GM21825 (cell line): ENCODE results near the gene SYCE1.
"Not testable (repeated sequence)": the region's sequence is repeated elsewhere in the genome, so short reads cannot be mapped to it uniquely, and the experiment has no call there.

Experiments used
- ATAC-seq: cut with Tn5 transposase; IDR thresholded peaks from one replicate; pipeline ENCODE4 v1.9.1; 2021; ENCODE audit warnings: mild to moderate bottlenecking, moderate library complexity; ENCODE audit not compliant: unreplicated experiment

Gene SYCE1, protein sequence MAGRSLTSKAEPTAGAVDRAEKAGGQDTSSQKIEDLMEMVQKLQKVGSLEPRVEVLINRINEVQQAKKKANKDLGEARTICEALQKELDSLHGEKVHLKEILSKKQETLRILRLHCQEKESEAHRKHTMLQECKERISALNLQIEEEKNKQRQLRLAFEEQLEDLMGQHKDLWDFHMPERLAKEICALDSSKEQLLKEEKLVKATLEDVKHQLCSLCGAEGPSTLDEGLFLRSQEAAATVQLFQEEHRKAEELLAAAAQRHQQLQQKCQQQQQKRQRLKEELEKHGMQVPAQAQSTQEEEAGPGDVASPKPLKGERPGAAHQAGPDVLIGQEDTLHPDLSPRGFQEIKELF

GRCh38 chr10:133565441-133566294 lies at the start of gene SYCE1:
SYCE1 (minus strand) TSS chr10:133565583; CDS start chr10:133565529, 54 bp downstream.
- no peak for ATAC-seq

GRCh38 chr10:133614830-133615580 lies 49.6 kb upstream of the SYCE1 start:
- ATAC-seq: no peak

- ATAC-seq: no peak
These were observed 48.3 kb upstream of the SYCE1 start for GRCh38 chr10:133613699-133614098.

DNA sequence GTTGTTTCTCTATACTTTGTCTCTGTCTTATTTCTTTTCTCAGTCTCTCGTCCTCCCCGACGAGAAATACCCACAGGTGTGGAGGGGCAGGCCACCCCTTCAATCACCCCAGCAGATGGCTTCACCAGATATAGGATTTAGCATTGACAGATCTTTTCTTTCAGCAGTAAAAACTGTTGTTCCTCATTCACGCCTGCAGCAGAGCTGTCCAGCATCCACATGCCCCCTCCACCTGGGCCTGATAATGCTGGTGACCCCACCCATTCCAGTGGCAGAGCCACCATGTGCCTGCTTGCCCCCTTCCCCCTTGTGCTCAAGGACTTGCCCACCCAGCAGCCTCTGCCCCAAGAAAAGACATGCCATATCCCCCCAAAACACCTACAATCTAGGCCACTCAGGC lies 45.7 kb upstream of the SYCE1 start:
- no peak for ATAC-seq

- ATAC-seq: no peak
These were observed 43.5 kb upstream of the SYCE1 start for GRCh38 chr10:133608855-133609254.

GRCh38 chr10:133603434-133603833 lies 38.1 kb upstream of the SYCE1 start:
- not testable (repeated sequence) for ATAC-seq

GRCh38 chr10:133600657-133601056 lies 35.3 kb upstream of the SYCE1 start:
- no peak for ATAC-seq

- ATAC-seq: not testable (repeated sequence)
These were observed 34.5 kb upstream of the SYCE1 start for GRCh38 chr10:133599869-133600268.

GRCh38 chr10:133592716-133593115 lies 27.3 kb upstream of the SYCE1 start:
- no peak for ATAC-seq

GRCh38 chr10:133590970-133591359 lies 25.6 kb upstream of the SYCE1 start:
- ATAC-seq: no peak

DNA sequence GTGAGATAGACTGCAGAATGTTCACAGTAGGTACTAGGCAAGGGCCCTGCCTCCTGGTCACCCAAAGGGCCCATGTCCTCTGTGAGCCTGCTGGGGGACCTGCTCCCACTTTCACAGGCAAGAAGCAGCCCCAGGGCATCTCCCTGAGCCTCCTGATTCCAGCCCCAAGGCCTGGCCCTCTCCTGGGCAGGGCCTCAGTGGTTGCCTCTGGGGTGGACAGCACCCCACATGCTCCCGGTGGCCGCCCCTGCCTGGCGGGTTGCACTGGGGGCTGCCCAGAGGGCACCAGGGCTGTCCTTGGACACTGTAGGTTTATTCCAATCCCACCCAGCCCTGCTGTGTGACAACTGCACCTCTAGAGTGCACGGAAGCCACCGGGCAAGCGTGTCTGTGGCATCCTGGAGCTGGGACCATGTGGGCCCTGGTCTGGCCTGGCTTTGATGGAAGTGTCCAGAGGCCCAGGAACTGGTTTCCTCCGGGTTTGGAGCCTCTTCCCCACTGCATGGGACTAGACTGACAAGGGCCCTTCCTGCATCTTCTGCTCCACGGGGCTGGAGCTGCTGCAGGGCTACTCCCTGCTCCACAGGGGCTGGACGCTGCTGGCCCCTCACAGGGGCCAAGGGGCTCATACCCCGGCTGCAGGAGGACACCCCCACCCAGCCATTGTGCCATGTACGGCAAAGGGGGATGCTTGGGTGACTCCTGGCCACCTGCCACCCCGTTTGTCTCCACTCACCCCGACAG lies 25.0 kb upstream of the SYCE1 start:
- ATAC-seq: no peak

DNA sequence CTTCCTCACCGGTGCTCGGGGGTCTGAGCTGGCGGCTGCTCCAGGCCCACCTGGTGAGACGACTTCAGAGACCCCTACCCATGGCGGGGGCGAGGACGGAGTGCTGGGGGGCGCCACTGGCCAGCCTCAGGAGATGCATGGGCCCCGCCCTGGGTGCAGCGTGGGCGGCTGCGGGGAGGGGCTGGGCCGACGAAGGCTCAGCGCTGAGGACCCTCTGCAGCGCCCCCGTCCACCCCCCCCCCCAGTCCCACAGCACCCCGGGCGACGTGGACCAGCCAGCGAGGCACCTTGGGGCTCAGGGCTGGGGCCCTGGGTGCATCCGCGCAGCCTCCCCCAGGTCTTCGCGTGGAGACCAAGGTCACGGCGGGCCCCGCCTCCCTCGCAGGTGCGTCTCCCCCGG lies 11.7 kb upstream of the SYCE1 start:
- ATAC-seq: not testable (repeated sequence)

GRCh38 chr10:133573460-133573859 lies 8.1 kb upstream of the SYCE1 start:
- not testable (repeated sequence) for ATAC-seq

DNA sequence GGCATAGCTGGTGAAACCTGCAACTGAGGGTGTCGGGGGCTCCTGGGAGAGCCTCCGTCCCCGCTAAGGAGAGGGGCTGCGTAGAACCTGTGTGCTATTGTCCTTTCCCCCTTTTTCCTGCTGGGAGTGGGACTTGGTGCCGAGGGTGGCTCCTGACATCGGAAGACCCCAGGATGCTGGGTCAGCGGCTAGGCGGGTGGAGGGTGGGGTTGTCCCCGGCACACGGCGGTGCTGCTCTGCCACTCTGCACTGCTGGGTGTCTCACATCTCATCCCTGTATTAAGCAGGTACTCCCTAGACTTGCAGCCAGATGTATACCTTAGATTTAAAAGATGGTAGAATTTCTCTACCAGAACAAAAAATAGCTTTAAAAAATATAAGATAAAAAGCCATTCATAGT lies 6.7 kb upstream of the SYCE1 start:
- ATAC-seq: not testable (repeated sequence)

DNA sequence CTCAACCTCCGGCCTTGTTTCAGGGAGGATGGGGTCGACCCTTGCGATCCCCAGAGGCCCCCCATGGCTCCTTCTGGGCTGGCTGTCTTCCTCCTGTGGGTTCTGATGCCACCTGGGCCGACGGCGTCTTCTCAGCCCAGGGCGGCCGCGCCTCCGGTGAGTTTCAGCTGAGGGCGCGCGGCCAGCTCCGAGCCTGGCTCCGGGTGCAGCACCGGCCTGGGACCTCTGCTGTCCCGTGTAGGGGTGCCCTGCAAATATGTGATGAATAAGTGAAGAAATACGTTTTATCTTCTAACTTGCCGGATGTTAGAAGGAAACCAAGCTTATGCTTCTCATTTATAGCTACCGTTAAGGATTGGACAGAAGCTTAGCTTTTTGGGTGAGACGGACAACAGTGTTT lies 4.4 kb upstream of the SYCE1 start:
- not testable (repeated sequence) for ATAC-seq

DNA sequence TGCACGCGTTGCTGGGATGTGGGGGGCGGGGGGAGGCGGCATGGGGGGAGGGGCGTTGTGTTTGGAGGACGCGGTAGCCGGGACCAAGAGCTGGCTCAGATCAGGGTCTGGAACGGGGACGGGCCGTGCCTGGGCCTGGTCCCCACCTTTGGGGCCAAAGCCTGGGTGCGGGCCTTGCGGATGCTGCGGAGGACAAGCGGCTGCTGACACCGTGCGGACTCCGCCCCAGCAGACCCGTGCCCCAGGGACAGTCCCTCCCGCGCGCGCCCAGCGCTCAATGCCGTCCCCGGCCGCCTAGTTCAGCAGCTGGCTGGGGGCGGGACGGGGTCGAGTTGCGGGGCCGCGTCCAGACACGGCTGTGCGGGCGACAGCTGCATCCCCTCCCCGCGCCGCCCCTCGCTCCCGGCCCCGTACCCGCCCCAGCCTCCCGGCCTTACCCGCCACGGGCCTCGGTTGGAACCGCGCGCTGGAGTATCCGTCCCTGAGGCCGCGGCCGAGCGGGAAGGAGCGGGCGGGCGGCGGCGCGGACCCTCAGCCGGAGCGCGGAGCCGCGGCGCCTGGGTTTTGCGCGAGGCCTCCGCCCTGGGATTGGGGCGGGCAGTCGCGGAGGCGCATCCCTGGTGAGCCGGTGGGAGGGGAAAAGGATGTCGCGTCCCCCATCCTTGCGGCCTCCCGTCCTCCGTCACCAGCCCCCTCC lies 3.6 kb upstream of the SYCE1 start:
- not testable (repeated sequence) for ATAC-seq

DNA sequence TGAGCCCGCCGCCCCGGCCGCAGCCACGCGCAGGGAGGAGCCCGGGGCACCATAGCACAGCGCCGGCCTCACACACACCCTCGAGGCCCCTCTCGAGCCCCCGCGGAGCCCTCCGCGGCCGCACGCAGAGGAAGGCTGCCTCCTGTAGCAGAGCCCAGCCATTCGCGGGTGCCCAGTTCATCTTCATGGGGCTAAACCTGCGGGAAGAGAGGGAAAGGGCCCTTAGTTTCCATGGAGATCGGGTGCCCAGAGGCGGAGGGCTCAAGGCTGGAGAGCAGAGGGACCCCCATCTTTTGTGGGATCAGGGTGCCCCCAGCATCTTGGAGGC lies 2.9 kb upstream of the SYCE1 start:
- no peak for ATAC-seq

GRCh38 chr10:133567609-133568286 lies 2.4 kb upstream of the SYCE1 start:
- no peak for ATAC-seq

DNA sequence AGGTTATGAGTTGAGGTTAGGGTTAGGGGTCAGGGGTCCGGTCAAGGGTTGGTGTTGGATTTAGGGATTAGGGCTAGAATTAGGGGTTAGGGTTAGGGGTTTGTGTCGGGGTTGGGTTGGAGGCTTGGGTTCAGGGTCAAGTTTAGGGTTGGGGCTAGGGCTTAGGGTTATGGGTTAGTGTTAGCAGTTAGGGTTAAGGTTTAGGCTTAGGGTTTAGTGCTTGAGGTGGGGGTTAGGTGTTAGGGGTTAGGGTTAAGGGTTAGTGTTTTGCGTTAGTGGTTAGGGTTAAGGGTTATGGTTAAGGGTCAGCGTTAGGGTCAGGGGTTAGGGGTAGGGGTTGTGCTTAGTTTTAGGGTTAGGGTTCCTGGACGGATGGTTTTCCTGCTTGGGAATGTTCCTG lies 1.7 kb upstream of the SYCE1 start:
- no peak for ATAC-seq

- ATAC-seq: no peak
These were observed 567 bp downstream of the SYCE1 start for GRCh38 chr10:133564816-133565215.
